Measurements from ENCODE around the gene ISLR2.
A peak's percentile ranks its signal among the peaks of the same experiment; 100 is the strongest.

Gene ISLR2

GRCh38 chr15:74134387-74135027 lies 4.1 kb downstream of the ISLR2 start:
- Mint-ChIP-seq H3K27ac (peak overlapping the region; percentile 63), H3K27me3 (peaks cover 93% of the 10 kb centered on the region), H3K4me3 (no peak overlapping the region), H3K36me3 (ENCODE audit: low read depth) (no peaks in the 10 kb centered on the region), H3K4me1 (ENCODE audit: low read depth) (peaks cover 44% of the 10 kb centered on the region), H3K9me3 (no peaks in the 10 kb centered on the region)
- peak; percentile 59 for DNase-seq

DNA sequence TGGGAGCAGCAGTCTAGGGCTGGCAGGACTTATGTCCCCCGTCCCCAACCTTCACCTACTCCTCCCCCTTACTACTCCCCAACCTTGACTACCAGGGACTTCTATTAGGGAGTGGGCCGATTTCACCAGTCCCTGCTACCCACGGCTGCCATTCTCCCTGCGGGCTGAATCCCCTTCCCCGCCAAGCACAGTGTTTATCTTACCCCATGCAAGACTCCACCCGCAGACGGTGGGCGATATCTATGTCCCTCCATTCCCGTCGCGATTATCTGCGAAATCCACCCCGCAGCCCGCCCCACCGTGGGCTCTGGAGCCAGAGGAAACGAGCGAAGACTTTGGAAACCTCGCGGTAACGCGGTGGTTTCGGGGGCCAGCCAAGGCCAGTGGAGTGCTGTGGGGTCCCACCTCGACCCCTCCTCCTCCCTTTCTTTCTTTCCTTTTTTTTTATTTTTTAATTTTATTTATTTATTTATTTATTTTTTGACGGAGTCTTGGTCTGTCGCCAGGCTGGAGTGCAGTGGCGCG lies 4.7 kb downstream of the ISLR2 start:
- Mint-ChIP-seq H3K27ac (peak overlapping the region; percentile 63), H3K9me3 (no peaks in the 10 kb centered on the region), H3K27me3 (peaks cover 92% of the 10 kb centered on the region), H3K4me3 (peak overlapping the region; percentile 12), H3K4me1 (ENCODE audit: low read depth) (peaks cover 39% of the 10 kb centered on the region), H3K36me3 (ENCODE audit: low read depth) (no peaks in the 10 kb centered on the region)
- DNase-seq, result no peak

GRCh38 chr15:74136540-74136813 lies 6.1 kb downstream of the ISLR2 start:
- Mint-ChIP-seq H3K27ac (no peak overlapping the region), H3K4me3 (peak overlapping the region; percentile 63)

DNA sequence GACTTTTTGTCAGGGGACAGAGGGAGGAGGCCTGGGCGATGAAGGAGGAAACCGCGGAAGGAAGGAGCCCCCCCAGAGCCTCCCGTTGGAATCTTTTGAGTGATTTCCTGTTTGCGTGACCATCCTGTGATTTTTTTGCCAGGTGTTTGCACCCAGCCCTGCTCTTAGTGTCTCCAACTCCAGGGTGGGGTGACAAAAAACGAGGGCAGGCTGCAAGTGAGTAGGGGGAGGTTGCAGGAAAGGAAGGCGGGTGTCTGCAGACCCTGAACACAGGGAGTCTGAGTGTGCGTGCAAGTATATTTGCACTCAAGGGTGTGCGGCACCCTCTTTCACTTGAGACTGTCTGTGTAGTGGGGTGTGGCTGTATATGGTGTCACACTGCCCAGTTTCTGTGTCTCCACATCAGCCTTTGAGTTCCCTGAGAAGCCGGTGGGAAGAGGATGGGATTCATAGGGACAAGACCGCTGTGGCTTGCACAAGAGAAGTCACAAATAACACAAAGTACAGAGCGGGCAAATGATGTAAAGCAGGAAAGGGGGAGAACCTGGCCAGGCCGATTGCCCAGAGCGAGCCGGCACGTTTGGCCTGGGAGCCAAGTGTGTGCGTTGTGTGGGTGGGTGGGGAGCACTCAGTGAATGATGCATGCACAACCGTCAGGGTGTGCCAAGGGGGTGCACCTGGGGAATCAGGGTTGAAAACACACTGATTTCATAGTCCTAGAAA lies 6.6 kb downstream of the ISLR2 start:
- no peak for DNase-seq
- Mint-ChIP-seq H3K36me3 (ENCODE audit: low read depth) (no peaks in the 10 kb centered on the region), H3K27me3 (peaks cover 89% of the 10 kb centered on the region), H3K9me3 (no peaks in the 10 kb centered on the region), H3K4me3 (peak overlapping the region; percentile 63), H3K27ac (no peak overlapping the region), H3K4me1 (ENCODE audit: low read depth) (peaks cover 33% of the 10 kb centered on the region)

More at GRCh38 chr15:74136540-74136813, 6.1 kb downstream of the ISLR2 start:
- no peak for DNase-seq
- H3K4me1 Mint-ChIP-seq (ENCODE audit: low read depth), result peaks cover 33% of the 10 kb centered on the region
- no peaks in the 10 kb centered on the region for H3K36me3 Mint-ChIP-seq (ENCODE audit: low read depth)
- no peaks in the 10 kb centered on the region for H3K9me3 Mint-ChIP-seq
- H3K27me3 Mint-ChIP-seq, result peaks cover 89% of the 10 kb centered on the region

GRCh38 chr15:74137537-74137894 lies 7.1 kb downstream of the ISLR2 start:
- DNase-seq, result no peak
- Mint-ChIP-seq H3K4me3 (no peak overlapping the region), H3K9me3 (no peaks in the 10 kb centered on the region), H3K4me1 (ENCODE audit: low read depth) (peaks cover 30% of the 10 kb centered on the region), H3K27ac (no peak overlapping the region), H3K27me3 (peaks cover 86% of the 10 kb centered on the region), H3K36me3 (ENCODE audit: low read depth) (no peaks in the 10 kb centered on the region)

GRCh38 chr15:74138642-74139041 lies 8.3 kb downstream of the ISLR2 start:
- H3K27me3 Mint-ChIP-seq, result peaks cover 77% of the 10 kb centered on the region
- no peak overlapping the region for H3K27ac Mint-ChIP-seq
- H3K36me3 Mint-ChIP-seq (ENCODE audit: low read depth), result no peaks in the 10 kb centered on the region
- H3K4me1 Mint-ChIP-seq (ENCODE audit: low read depth), result peaks cover 24% of the 10 kb centered on the region
- no peaks in the 10 kb centered on the region for H3K9me3 Mint-ChIP-seq
- no peak overlapping the region for H3K4me3 Mint-ChIP-seq
- no peak for DNase-seq

GRCh38 chr15:74141591-74141990 lies 11.2 kb downstream of the ISLR2 start:
- no peak overlapping the region for H3K27ac Mint-ChIP-seq
- H3K4me3 Mint-ChIP-seq, result no peak overlapping the region
- H3K4me1 Mint-ChIP-seq (ENCODE audit: low read depth), result peaks cover 5% of the 10 kb centered on the region
- DNase-seq, result no peak
- H3K27me3 Mint-ChIP-seq, result peaks cover 73% of the 10 kb centered on the region
- H3K9me3 Mint-ChIP-seq, result no peaks in the 10 kb centered on the region
- no peaks in the 10 kb centered on the region for H3K36me3 Mint-ChIP-seq (ENCODE audit: low read depth)

DNA sequence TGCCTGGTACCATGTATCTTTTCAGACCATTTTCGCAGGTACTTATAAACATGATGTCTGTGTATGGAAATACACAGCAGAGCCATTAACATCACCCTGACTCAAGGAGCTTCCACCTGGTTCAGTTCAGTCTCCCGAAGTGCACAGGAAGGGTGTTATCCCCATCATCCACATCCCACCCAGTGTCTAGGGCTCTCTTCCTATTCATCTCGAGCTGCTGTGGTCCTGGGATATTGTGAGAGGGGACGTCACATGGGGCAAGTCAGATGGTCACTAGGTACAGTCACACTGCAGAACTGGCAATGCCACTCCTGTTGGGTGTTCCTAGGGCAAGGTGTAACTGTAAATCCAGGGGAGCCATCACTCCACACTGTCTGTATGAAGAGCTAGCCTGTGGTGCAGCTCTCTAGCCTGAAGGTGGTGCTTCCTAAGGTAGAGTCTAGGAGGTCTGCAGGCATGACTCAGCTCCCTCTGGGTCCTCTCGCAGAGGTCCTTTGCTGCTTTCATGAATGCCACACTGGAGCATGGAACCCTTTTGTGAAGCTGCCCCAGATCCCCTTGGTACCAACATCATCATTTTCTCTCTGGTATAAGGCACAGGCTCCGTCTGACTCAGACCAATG lies 13.9 kb downstream of the ISLR2 start:
- peaks cover 64% of the 10 kb centered on the region for H3K27me3 Mint-ChIP-seq
- no peak overlapping the region for H3K4me3 Mint-ChIP-seq
- H3K4me1 Mint-ChIP-seq (ENCODE audit: low read depth), result no peaks in the 10 kb centered on the region
- no peaks in the 10 kb centered on the region for H3K36me3 Mint-ChIP-seq (ENCODE audit: low read depth)
- no peaks in the 10 kb centered on the region for H3K9me3 Mint-ChIP-seq
- no peak overlapping the region for H3K27ac Mint-ChIP-seq
- DNase-seq, result no peak

GRCh38 chr15:74146277-74146800 lies 16.0 kb downstream of the ISLR2 start:
- peaks cover 46% of the 10 kb centered on the region for H3K27me3 Mint-ChIP-seq
- no peaks in the 10 kb centered on the region for H3K36me3 Mint-ChIP-seq (ENCODE audit: low read depth)
- H3K4me1 Mint-ChIP-seq (ENCODE audit: low read depth), result no peaks in the 10 kb centered on the region
- no peaks in the 10 kb centered on the region for H3K9me3 Mint-ChIP-seq
- H3K27ac Mint-ChIP-seq, result no peak overlapping the region
- DNase-seq, result no peak
- H3K4me3 Mint-ChIP-seq, result no peak overlapping the region

DNA sequence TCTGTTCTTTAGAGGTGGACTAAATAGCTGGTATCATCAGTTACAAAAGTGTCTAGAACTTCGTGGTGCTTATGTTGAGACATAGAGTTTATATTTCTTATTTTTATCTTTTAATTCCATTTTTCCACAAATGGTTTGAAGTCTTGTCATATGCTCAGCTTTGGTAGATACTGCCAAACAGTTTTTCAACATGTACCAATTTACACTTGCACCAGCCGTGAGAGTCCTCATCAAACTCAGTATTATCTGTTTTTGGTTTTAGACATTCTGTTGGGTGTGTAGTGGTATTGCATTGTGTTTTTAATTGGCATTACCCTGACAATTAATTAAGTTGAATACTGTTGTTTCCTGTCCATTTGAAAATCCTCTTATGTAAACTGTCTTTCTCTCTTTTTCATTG lies 16.7 kb downstream of the ISLR2 start:
- Mint-ChIP-seq H3K4me1 (ENCODE audit: low read depth) (no peaks in the 10 kb centered on the region), H3K27ac (no peak overlapping the region), H3K9me3 (no peaks in the 10 kb centered on the region), H3K4me3 (no peak overlapping the region), H3K36me3 (ENCODE audit: low read depth) (no peaks in the 10 kb centered on the region), H3K27me3 (peaks cover 47% of the 10 kb centered on the region)
- DNase-seq, result no peak

- peaks cover 28% of the 10 kb centered on the region for H3K4me1 Mint-ChIP-seq (ENCODE audit: low read depth)
- no peak overlapping the region for H3K4me3 Mint-ChIP-seq
- H3K27ac Mint-ChIP-seq, result no peak overlapping the region
- DNase-seq, result no peak
- no peaks in the 10 kb centered on the region for H3K9me3 Mint-ChIP-seq
- H3K27me3 Mint-ChIP-seq, result peaks cover 23% of the 10 kb centered on the region
- H3K36me3 Mint-ChIP-seq (ENCODE audit: low read depth), result no peaks in the 10 kb centered on the region
Observed at GRCh38 chr15:74155766-74156417, 25.5 kb downstream of the ISLR2 start.

- DNase-seq, result no peak
- peaks cover 18% of the 10 kb centered on the region for H3K27me3 Mint-ChIP-seq
- no peaks in the 10 kb centered on the region for H3K36me3 Mint-ChIP-seq (ENCODE audit: low read depth)
- H3K4me1 Mint-ChIP-seq (ENCODE audit: low read depth), result peaks cover 28% of the 10 kb centered on the region
- no peak overlapping the region for H3K27ac Mint-ChIP-seq
- no peak overlapping the region for H3K4me3 Mint-ChIP-seq
- H3K9me3 Mint-ChIP-seq, result no peaks in the 10 kb centered on the region
Observed at GRCh38 chr15:74156678-74157411, 26.5 kb downstream of the ISLR2 start.

- Mint-ChIP-seq H3K27me3 (peaks cover 17% of the 10 kb centered on the region), H3K36me3 (ENCODE audit: low read depth) (no peaks in the 10 kb centered on the region), H3K27ac (no peak overlapping the region), H3K4me1 (ENCODE audit: low read depth) (peaks cover 28% of the 10 kb centered on the region), H3K4me3 (no peak overlapping the region), H3K9me3 (no peaks in the 10 kb centered on the region)
- no peak for DNase-seq
Observed at GRCh38 chr15:74157868-74158827, 27.8 kb downstream of the ISLR2 start.
